ENCODE measurements around the gene ANKRD65.

GRCh38 chr1:1399872-1400575 lies 21.1 kb downstream of the ANKRD65 start:
- TF ChIP-seq CTCF (IDR thresholded peaks at IDR 0.05) = no peak
- TF ChIP-seq POLR2A (IDR thresholded peaks at IDR 0.05) = no peak
